HL-60 (cell line): ENCODE results near the gene ARF6.

Source experiments
- DNase-seq, 2 experiments: peaks; one replicate each; pipeline ENCODE4 v3.0.0-alpha.2; 2010 to 2020; ENCODE audit warnings: low read depth in 1 of 2, low spot score in 1 of 2
- H3K27ac ChIP-seq: fragments of 250-450 bp; sonication (Bioruptor Pico); replicated peaks from 2 replicates; pipeline ENCODE4 v1.5.1; 2020; ENCODE audit warnings: mild to moderate bottlenecking, moderate library complexity
- H3K27me3 ChIP-seq: fragments of 250-450 bp; sonication (Bioruptor Pico); 2 replicates; pipeline ENCODE4 v1.5.1; 2021; ENCODE audit warnings: mild to moderate bottlenecking, moderate library complexity; ENCODE audit not compliant: insufficient read depth, poor library complexity, severe bottlenecking
- H3K4me3 ChIP-seq: replicated peaks from 2 replicates; pipeline ENCODE4 v1.5.1; 2011; ENCODE audit warnings: mild to moderate bottlenecking, control low read depth, low read length; ENCODE audit not compliant: insufficient read depth
- CTCF ChIP-seq: IDR thresholded peaks from one replicate; pipeline ENCODE4 v1.5.1; 2011; ENCODE audit warnings: low read length, control low read depth, inconsistent platforms; ENCODE audit not compliant: insufficient read depth
- GABPA ChIP-seq: IDR thresholded peaks from 2 replicates; pipeline ENCODE4 v1.6.1; 2012; ENCODE audit warnings: low read depth
- POLR2AphosphoS5 ChIP-seq: IDR thresholded peaks from 2 replicates; pipeline ENCODE4 v1.6.1; 2012; ENCODE audit warnings: low read depth
- REST ChIP-seq: IDR thresholded peaks from 2 replicates; pipeline ENCODE4 v1.6.1; 2012; ENCODE audit warnings: low read depth; ENCODE audit not compliant: insufficient replicate concordance
- SPI1 ChIP-seq: IDR thresholded peaks from 2 replicates; pipeline ENCODE4 v1.6.1; 2012; ENCODE audit warnings: low read depth, mild to moderate bottlenecking, borderline replicate concordance

ARF6 gene

GRCh38 chr14:49939884-49940510, 47.1 kb downstream of the ARF6 start:
- Histone ChIP-seq H3K4me3 (no peak overlapping the region), H3K27ac (no peak overlapping the region), H3K27me3 (no peaks in the 10 kb centered on the region)
- TF ChIP-seq GABPA, result no peak
- TF ChIP-seq POLR2AphosphoS5, result no peak
- TF ChIP-seq CTCF, result no peak
- TF ChIP-seq REST, result no peak
- no peak for TF ChIP-seq SPI1
- DNase-seq, result no peak

GRCh38 chr14:49940808-49941421, 48.0 kb downstream of the ARF6 start:
- H3K4me3 ChIP-seq, result no peak overlapping the region
- TF ChIP-seq REST (no peak), POLR2AphosphoS5 (no peak), CTCF (no peak), GABPA (no peak), SPI1 (no peak)
- H3K27me3 ChIP-seq, result no peaks in the 10 kb centered on the region
- no peak for DNase-seq
- no peak overlapping the region for H3K27ac ChIP-seq

GRCh38 chr14:49942090-49942489, 49.2 kb downstream of the ARF6 start:
- TF ChIP-seq POLR2AphosphoS5 (no peak), CTCF (no peak), REST (no peak), SPI1 (no peak), GABPA (no peak)
- H3K27ac ChIP-seq, result no peak overlapping the region
- H3K4me3 ChIP-seq, result no peak overlapping the region
- H3K27me3 ChIP-seq, result no peaks in the 10 kb centered on the region
- no peak for DNase-seq
